HCT116 (cell line): ENCODE data around the gene C1orf52. TPM values are rescaled to one million over a fixed set of nuclear protein-coding genes. Genes with fewer than 3 reads are reported as not detected.
A peak's percentile ranks its signal among the peaks of the same experiment; 100 is the strongest.

Experiments used
- ATAC-seq: fragments of 200-7000 bp; cut with Tn5 transposase; 2 replicates; pipeline ENCODE4 v1.9.1; 2020; ENCODE audit warnings: mild to moderate bottlenecking, moderate library complexity
- BruUV-seq: library from RNA; stranded (reverse); fragments of 400-500 nt; replicated peaks from 2 replicates; lab custom pipeline; 2021; lab: Mats Ljungman, UMichigan
- CTCF ChIA-PET: fragments of 300-600 bp; sonication (Branson Sonifier 250); formaldehyde crosslinking; loops from one replicate; lab custom pipeline; 2021; ENCODE audit warnings: antibody characterized with exemption; lab: Charles Lee
- POLR2A ChIA-PET: fragments of 300-600, 350-600 bp; sonication (Branson Sonifier 250); formaldehyde crosslinking; loops from one replicate; lab custom pipeline; 2021; ENCODE audit warnings: antibody characterized with exemption; lab: Charles Lee
- RAD21 ChIA-PET, 2 experiments: fragments of 300-600 bp; sonication (Branson Sonifier 250); formaldehyde crosslinking; loops; one replicate each; lab custom pipeline; 2023; ENCODE audit warnings: low total read pairs in 2 of 2; ENCODE audit not compliant: uncharacterized antibody in 2 of 2, unreplicated experiment in 2 of 2, low non-redundant PET in 1 of 2; lab: Charles Lee
- DNase-seq: peaks from one replicate; pipeline ENCODE4 v3.0.0-alpha.2; 2010; ENCODE audit warnings: low read depth, low spot score
- H2AFZ ChIP-seq: fragments of 200-600 bp; shearing (Covaris generic), sonication (generic); 2 replicates; pipeline ENCODE4 v1.6.1; 2017; ENCODE audit warnings: low read depth, mixed run types, mixed read lengths, antibody characterized with exemption, low read length; ENCODE audit not compliant: poor library complexity, severe bottlenecking
- H3K27ac ChIP-seq: 2 replicates; pipeline ENCODE4 v1.5.1; 2012; ENCODE audit warnings: low read depth, low read length
- H3K27me3 ChIP-seq: fragments of 200-600 bp; sonication (generic); 2 replicates; pipeline ENCODE4 v1.6.1; 2016; ENCODE audit warnings: mixed run types, low read length, mixed read lengths; ENCODE audit not compliant: insufficient read depth
- H3K36me3 ChIP-seq, 2 experiments: fragments of 200-500 bp in 1 of 2; fragments of 200-600 bp in 1 of 2; sonication (Bioruptor generic) in 1 of 2; sonication (generic) in 1 of 2; 2 replicates each; pipeline versions ENCODE4 v1.5.1 to v1.6.1; 2014 to 2016; ENCODE audit warnings: low read length in 2 of 2, inconsistent platforms in 1 of 2, mixed read lengths in 1 of 2, mixed run types in 1 of 2; ENCODE audit not compliant: insufficient read depth in 2 of 2, control insufficient read depth in 1 of 2
- H3K4me1 ChIP-seq, 2 experiments: fragments of 200-600 bp in 1 of 2; sonication (generic) in 1 of 2; 2 replicates each; pipeline versions ENCODE4 v1.5.1 to v1.6.1; 2012 to 2017; ENCODE audit warnings: low read length in 2 of 2, inconsistent platforms in 1 of 2, mild to moderate bottlenecking in 1 of 2, mixed read lengths in 1 of 2, mixed run types in 1 of 2, moderate library complexity in 1 of 2; ENCODE audit not compliant: insufficient read depth in 2 of 2, control insufficient read depth in 1 of 2
- H3K4me2 ChIP-seq: fragments of 200-600 bp; sonication (generic); 2 replicates; pipeline ENCODE4 v1.6.1; 2017; ENCODE audit warnings: mixed run types, low read length, mixed read lengths
- H3K4me3 ChIP-seq, 2 experiments: fragments of 200-600 bp in 1 of 2; sonication (generic) in 1 of 2; replicated peaks in 1 of 2; 2 replicates each; pipeline ENCODE4 v1.5.1; 2011 to 2016; ENCODE audit warnings: low read length in 2 of 2, control low read depth in 1 of 2, low read depth in 1 of 2, mild to moderate bottlenecking in 1 of 2, mixed read lengths in 1 of 2, mixed run types in 1 of 2
- H3K79me2 ChIP-seq: fragments of 200-600 bp; sonication (generic); 2 replicates; pipeline ENCODE4 v1.6.1; 2017; ENCODE audit warnings: mild to moderate bottlenecking, mixed run types, low read length, moderate library complexity, mixed read lengths; ENCODE audit not compliant: insufficient read depth
- H3K9ac ChIP-seq: fragments of 200-600 bp; sonication (generic); 2 replicates; pipeline ENCODE4 v1.6.1; 2016; ENCODE audit warnings: low read length, mixed read lengths
- H3K9me2 ChIP-seq: fragments of 200-600 bp; sonication (generic), shearing (Covaris generic); 2 replicates; pipeline ENCODE4 v1.6.1; 2017; ENCODE audit warnings: mixed run types, mild to moderate bottlenecking, moderate library complexity; ENCODE audit not compliant: insufficient read depth
- H3K9me3 ChIP-seq, 2 experiments: fragments of 200-500 bp in 1 of 2; fragments of 200-600 bp in 1 of 2; sonication (Bioruptor generic) in 1 of 2; sonication (generic) in 1 of 2; 2 replicates each; pipeline ENCODE4 v1.6.1; 2014 to 2017; ENCODE audit warnings: low read length in 2 of 2, mixed read lengths in 2 of 2, inconsistent platforms in 1 of 2, low read depth in 1 of 2, mild to moderate bottlenecking in 1 of 2, mixed run types in 1 of 2, moderate library complexity in 1 of 2; ENCODE audit not compliant: control insufficient read depth in 1 of 2, insufficient read depth in 1 of 2
- H4K20me1 ChIP-seq: fragments of 200-600 bp; sonication (generic), shearing (Covaris generic); 2 replicates; pipeline ENCODE4 v1.6.1; 2017; ENCODE audit warnings: mixed run types, mild to moderate bottlenecking, moderate library complexity; ENCODE audit not compliant: insufficient read depth
- ELF1 ChIP-seq: IDR thresholded peaks from 2 replicates; pipeline ENCODE4 v1.6.1; 2012; ENCODE audit warnings: low read depth, borderline replicate concordance
- EZH2phosphoT487 ChIP-seq: fragments of 200-600 bp; IDR thresholded peaks from 2 replicates; pipeline ENCODE4 v1.6.1; 2018; ENCODE audit warnings: antibody characterized with exemption, borderline replicate concordance
- POLR2A ChIP-seq: IDR thresholded peaks from 2 replicates; pipeline ENCODE4 v1.7.0; 2011; ENCODE audit warnings: borderline replicate concordance; ENCODE audit not compliant: insufficient read depth, insufficient read length; ENCODE audit errors: extremely low read depth
- POLR2AphosphoS5 ChIP-seq: IDR thresholded peaks from 2 replicates; pipeline ENCODE4 v1.6.1; 2011; ENCODE audit warnings: mild to moderate bottlenecking, low read depth, low read length, moderate library complexity
- RAD21 ChIP-seq: IDR thresholded peaks from 2 replicates; pipeline ENCODE4 v1.6.1; 2012; ENCODE audit warnings: low read depth, mild to moderate bottlenecking
- ZBTB33 ChIP-seq: IDR thresholded peaks from 2 replicates; pipeline ENCODE4 v1.6.1; 2011; ENCODE audit warnings: mild to moderate bottlenecking, low read length, moderate library complexity; ENCODE audit not compliant: insufficient replicate concordance; ENCODE audit errors: extremely low read depth
- intact Hi-C: fragments of 100-400 bp; cut with micrococcal nuclease; formaldehyde crosslinking; loops from 2 replicates; pipeline ENCODE4 v1.10.0; 2022
- total RNA-seq: library from RNA; stranded (reverse); gene quantifications from one replicate; pipeline ENCODE4 v1.2.1, GENCODE V29; 2021; ENCODE audit not compliant: unreplicated experiment

C1orf52 gene
- total RNA-seq, 1 experiment from 2014 or later, result 23.3 TPM

GRCh38 chr1:85229574-85230097 lies 29.8 kb downstream of the C1orf52 start:
- BruUV-seq, result no TSS peak
- Histone ChIP-seq H3K9ac (no peak overlapping the region), H3K4me1 (peaks cover 26 to 27% of the 10 kb centered on the region in 2 experiments), H3K27me3 (no peaks in the 10 kb centered on the region), H3K36me3 (no peaks in the 10 kb centered on the region), H4K20me1 (no peaks in the 10 kb centered on the region), H3K4me3 (no peak overlapping the region), H3K9me2 (no peaks in the 10 kb centered on the region), H3K4me2 (peak overlapping the region; percentile 36), H3K9me3 (no peaks in the 10 kb centered on the region), H2AFZ (peak overlapping the region; percentile 93), H3K27ac (no peak overlapping the region), H3K79me2 (no peaks in the 10 kb centered on the region)
- peak; percentile 49 for DNase-seq
- ChIA-PET RAD21 (interaction anchor here (0.7 to 1.5 kb wide), 4 partner anchors 25 to 285 kb away, joined by 3 to 4 read pairs (median 3); no protein-coding TSS in a partner anchor), POLR2A (interaction anchor here (1.2 to 2.5 kb wide), 3 partner anchors 8 to 11 kb away, joined by 3 to 11 read pairs (median 4); no protein-coding TSS in a partner anchor), CTCF (interaction anchor here (0.6 to 2.9 kb wide), 6 partner anchors 11 to 285 kb away, joined by 3 to 29 read pairs (median 13); partner anchors contain the start of gene C1orf52)
- intact Hi-C loops, result no loop called here
- ATAC-seq, result peak; percentile 84
- TF ChIP-seq EZH2phosphoT487 (no peak), ELF1 (peak; percentile 33)

GRCh38 chr1:85228972-85229371 lies 30.5 kb downstream of the C1orf52 start:
- RAD21 ChIA-PET, result interaction anchor here in 1 of 2 experiments (0.7 kb wide), 1 partner anchor 29 kb away, joined by 4 read pairs; no protein-coding TSS in a partner anchor

More at GRCh38 chr1:85228972-85229371, 30.5 kb downstream of the C1orf52 start:
- no peak for ATAC-seq
- H3K9me3 ChIP-seq, result no peaks in the 10 kb centered on the region
- ChIA-PET POLR2A (interaction anchor here (1.2 to 2.5 kb wide), 2 partner anchors 11 kb away, joined by 3 to 11 read pairs; no protein-coding TSS in a partner anchor), CTCF (interaction anchor here (1.8 to 2.9 kb wide), 3 partner anchors 26 to 284 kb away, joined by 5 to 29 read pairs (median 14); no protein-coding TSS in a partner anchor)
- DNase-seq, result no peak
- peak overlapping the region; percentile 93 for H2AFZ ChIP-seq
- no peak overlapping the region for H3K4me2 ChIP-seq
- H3K27ac ChIP-seq, result no peak overlapping the region
- H4K20me1 ChIP-seq, result no peaks in the 10 kb centered on the region
- intact Hi-C loops, result no loop called here
- no TSS peak for BruUV-seq
- no peaks in the 10 kb centered on the region for H3K79me2 ChIP-seq
- H3K9ac ChIP-seq, result no peak overlapping the region
- no peaks in the 10 kb centered on the region for H3K27me3 ChIP-seq
- H3K9me2 ChIP-seq, result no peaks in the 10 kb centered on the region
- TF ChIP-seq POLR2A, result no peak
- no peak for TF ChIP-seq POLR2AphosphoS5
- no peak for TF ChIP-seq RAD21
- TF ChIP-seq ZBTB33, result no peak
- peaks cover 30 to 31% of the 10 kb centered on the region in 2 experiments for H3K4me1 ChIP-seq
- no peak overlapping the region for H3K4me3 ChIP-seq
- no peaks in the 10 kb centered on the region for H3K36me3 ChIP-seq
